ENCODE measurements around the gene EIF5A. TPM values are rescaled to one million over a fixed set of nuclear protein-coding genes. Genes with fewer than 3 reads are reported as not detected.

The EIF5A gene
- total RNA-seq, 2 donors from 2014 or later = 367 to 917 TPM

- TF ChIP-seq CTCF (IDR thresholded peaks at IDR 0.05) = no peak
- Histone ChIP-seq H3K27ac (no peak overlapping the region), H3K27me3 (no peaks in the 10 kb centered on the region), H3K4me1 (peaks cover 20% of the 10 kb centered on the region), H3K4me3 (no peak overlapping the region), H3K9ac (ENCODE audit: low read depth in 2 of 2, low read length in 2 of 2) (no peak overlapping the region), H3K36me3 (peaks cover 30% of the 10 kb centered on the region), H3K9me3 (no peaks in the 10 kb centered on the region)
- DNase-seq = no peak
- intact Hi-C loops (cut with DNase I) = no loop called here
These were observed 5.9 kb downstream of the EIF5A start for GRCh38 chr17:7313088-7313889.

- Histone ChIP-seq H3K4me3 (peak overlapping the region; percentile 98), H3K4me1 (peaks cover 20% of the 10 kb centered on the region), H3K9me3 (no peaks in the 10 kb centered on the region), H3K36me3 (peaks cover 30% of the 10 kb centered on the region), H3K9ac (ENCODE audit: low read depth in 2 of 2, low read length in 2 of 2) (peak overlapping the region; percentile 92), H3K27me3 (no peaks in the 10 kb centered on the region), H3K27ac (peak overlapping the region; percentile 92)
- intact Hi-C loops (cut with DNase I) = no loop called here
- no peak for DNase-seq
- no peak for TF ChIP-seq CTCF (IDR thresholded peaks at IDR 0.05)
These were observed 6.7 kb downstream of the EIF5A start for GRCh38 chr17:7313890-7314718.

- peaks cover 16% of the 10 kb centered on the region for H3K4me1 ChIP-seq
- H3K27ac ChIP-seq = peak within 1 kb of the TSS; percentile 92
- intact Hi-C loops (cut with DNase I) = no loop called here
- H3K36me3 ChIP-seq = peaks cover 26% of the 10 kb centered on the region
- H3K4me3 ChIP-seq = peak within 1 kb of the TSS; percentile 98
- peak within 1 kb of the TSS; percentile 92 for H3K9ac ChIP-seq (ENCODE audit: low read depth in 2 of 2, low read length in 2 of 2)
- H3K9me3 ChIP-seq = no peaks in the 10 kb centered on the region
- H3K27me3 ChIP-seq = no peaks in the 10 kb centered on the region
- no peak for TF ChIP-seq CTCF (IDR thresholded peaks at IDR 0.05)
- peak; percentile 94 for DNase-seq
These were observed 7.5 kb downstream of the EIF5A start, which contains the start of gene GPS2 for GRCh38 chr17:7314719-7315569. GPS2 (minus strand) TSS chr17:7315360; CDS start chr17:7315052, 308 bp downstream.

GRCh38 chr17:7315570-7316235 lies 8.3 kb downstream of the EIF5A start:
- no peak for DNase-seq
- Histone ChIP-seq H3K9ac (ENCODE audit: low read depth in 2 of 2, low read length in 2 of 2) (peak overlapping the region; percentile 83 to 92), H3K27me3 (no peaks in the 10 kb centered on the region), H3K27ac (peak overlapping the region; percentile 92), H3K36me3 (peaks cover 19% of the 10 kb centered on the region), H3K4me3 (peak overlapping the region; percentile 98), H3K9me3 (no peaks in the 10 kb centered on the region), H3K4me1 (peaks cover 13% of the 10 kb centered on the region)
- intact Hi-C loops (cut with DNase I) = no loop called here
- no peak for TF ChIP-seq CTCF (IDR thresholded peaks at IDR 0.05)

Measured in colonic mucosa (tissue), 4 donors.